Stimulated activated CD4-positive, alpha-beta T cell treated with anti-CD3 and anti-CD28 coated beads, TNF-alpha, amount 100 ng/mL, for 24 hours (primary cell): ENCODE data around the gene MICU2.

Source experiments
- DNase-seq, 3 experiments: peaks; one replicate each; pipeline ENCODE4 v3.0.0-alpha.2; 2020; ENCODE audit warnings: low read depth in 3 of 3

Gene MICU2, protein sequence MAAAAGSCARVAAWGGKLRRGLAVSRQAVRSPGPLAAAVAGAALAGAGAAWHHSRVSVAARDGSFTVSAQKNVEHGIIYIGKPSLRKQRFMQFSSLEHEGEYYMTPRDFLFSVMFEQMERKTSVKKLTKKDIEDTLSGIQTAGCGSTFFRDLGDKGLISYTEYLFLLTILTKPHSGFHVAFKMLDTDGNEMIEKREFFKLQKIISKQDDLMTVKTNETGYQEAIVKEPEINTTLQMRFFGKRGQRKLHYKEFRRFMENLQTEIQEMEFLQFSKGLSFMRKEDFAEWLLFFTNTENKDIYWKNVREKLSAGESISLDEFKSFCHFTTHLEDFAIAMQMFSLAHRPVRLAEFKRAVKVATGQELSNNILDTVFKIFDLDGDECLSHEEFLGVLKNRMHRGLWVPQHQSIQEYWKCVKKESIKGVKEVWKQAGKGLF

DNA sequence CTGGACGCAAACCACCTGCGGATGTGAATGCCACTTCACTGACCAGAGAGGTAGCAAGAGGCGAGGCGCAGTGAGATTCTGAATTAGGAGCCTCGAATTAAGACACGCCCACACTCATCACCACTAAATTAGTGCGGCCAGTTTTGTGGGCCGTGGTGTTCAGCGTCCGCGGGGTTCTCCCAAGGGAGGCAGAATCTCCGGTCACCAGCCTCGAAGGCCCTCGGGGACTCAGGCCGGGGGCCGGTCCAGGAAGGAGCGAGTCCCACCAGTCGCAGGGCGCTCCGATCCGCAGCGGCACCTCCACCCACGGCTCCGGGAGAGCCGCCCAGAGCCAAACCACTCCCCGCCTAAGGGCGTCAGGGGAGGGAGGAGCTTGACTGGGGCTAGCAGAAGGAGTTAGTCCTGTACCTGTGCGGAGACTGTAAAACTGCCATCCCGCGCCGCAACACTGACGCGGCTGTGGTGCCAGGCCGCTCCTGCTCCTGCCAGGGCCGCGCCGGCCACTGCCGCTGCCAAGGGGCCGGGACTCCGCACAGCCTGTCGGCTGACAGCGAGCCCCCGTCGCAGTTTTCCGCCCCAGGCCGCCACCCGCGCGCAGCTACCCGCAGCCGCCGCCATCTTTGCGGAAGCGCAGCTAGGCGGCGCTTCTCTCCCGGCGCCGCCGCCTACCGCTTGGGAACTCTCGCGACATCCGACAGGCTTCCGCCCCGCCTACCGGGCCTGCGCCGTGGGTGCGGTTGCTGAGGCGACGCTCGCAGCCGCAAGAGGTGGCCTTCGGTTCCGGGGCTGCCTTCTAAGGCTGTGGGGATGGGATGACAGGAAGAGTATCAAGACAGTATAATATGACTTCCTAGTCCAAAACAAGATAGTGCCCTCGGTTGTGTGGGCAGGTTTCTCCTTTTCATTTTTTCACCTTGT, at the start of gene MICU2:
TSS of gene MICU2 (minus strand) at position 640 of the 918 bp plus-strand sequence. CDS start at position 618, 22 bp downstream.
- DNase-seq, result peak; percentile 89 to 94 (median 92)

DNA sequence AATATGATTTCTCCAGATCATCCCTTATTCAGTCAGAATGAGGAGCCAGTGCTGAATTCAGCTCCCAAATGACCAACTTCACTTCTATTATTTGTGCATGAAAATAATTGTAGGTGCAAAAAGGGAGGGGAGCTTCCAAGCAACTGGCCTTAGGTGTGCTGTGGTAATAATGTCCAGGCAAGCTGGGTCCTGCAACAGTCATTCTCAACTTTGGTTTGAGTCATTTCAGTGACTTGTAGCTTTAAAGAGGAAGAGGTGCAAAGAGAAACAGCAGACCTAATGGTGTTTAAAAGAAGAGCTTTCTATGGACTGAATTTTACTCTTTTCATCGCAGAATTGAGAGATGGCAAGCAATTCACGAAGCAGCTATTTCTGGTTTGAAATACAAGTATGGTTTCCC, 37.7 kb upstream of the MICU2 start:
- no peak for DNase-seq

DNA sequence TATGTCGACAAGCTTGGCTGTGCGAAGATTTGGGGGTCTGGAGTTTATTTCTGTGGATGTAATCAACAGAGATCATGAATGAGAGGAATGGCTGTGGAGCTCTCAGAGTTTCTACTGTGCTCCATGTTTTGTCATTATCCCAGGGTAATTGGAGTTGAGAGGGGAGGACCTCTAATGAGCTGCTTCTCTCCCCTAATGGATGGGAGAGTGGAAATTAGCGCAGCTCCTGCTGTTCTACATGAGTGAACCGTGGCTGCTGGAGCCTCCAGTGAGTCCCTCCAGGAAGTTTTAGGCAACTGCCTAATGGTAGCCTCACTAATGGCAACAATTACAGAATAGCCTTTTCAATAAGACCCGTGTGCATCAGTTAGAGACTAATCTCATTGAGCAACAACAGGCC, 35.6 kb upstream of the MICU2 start:
- no peak for DNase-seq

DNA sequence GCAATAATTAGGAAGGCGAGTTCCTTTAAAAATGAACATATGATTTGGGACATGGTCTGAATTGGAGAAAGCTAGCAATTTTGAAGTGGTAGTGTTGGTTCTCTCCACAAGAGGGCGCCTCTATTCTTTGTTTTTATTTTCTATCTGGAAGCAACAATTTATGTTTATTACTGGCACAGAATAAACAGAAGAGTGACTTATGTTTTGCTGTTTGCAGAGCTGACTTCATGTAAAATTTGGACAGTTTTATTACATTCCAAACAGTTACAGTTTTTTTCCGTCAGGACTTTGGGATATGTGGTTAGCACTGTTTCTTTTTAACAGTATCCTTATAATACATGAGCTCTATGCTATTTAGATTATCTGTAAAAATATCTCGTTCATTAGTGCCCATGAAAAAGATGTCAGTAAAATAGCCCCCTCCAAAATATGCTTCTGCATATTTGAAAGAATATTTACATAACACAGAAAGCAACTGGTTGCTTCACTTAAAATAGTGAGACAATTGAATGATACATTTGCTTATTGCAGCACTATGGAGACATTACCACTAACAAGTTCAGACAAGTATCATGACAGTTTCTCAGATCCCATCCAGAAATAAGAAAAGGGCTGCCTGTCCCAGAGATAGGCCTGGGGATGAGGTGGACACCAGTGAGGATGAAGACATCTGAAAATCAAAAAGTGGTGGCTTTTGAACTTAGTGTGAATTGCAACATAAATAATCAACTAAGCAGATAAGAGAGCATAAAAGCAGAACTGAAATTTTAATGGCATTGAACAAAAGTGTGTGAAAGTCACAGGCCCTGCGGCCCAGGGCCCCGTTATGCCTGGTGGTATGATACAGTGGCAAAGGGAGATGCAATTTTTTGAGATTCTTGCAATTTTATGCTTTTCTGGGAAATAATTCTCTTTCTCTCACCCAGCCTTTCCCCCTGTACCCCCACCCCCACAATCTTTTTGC, 34.6 kb upstream of the MICU2 start:
- DNase-seq, result peak in 1 of 3 experiments; percentile 14

DNA sequence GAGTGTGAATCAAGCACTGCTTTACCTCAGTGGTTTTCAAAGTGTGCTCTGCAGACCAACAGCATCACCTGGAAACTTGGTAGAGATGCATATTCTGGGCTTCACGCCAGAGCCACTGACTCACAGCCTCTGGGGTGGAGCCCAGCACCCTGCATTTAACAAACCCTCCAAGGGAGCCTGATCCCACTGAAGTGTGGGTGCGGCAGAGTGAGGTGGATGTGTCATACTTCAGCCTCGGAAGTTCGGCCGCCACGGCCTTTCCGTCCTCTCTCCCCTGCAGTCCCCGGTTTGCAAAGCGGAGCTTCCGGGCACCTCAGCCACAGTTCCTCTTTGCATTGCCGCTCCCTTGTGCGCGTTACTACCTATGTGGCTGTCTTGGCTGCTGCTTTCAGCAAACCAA, 33.3 kb upstream of the MICU2 start:
- DNase-seq, result peak in 1 of 3 experiments; percentile 19

DNA sequence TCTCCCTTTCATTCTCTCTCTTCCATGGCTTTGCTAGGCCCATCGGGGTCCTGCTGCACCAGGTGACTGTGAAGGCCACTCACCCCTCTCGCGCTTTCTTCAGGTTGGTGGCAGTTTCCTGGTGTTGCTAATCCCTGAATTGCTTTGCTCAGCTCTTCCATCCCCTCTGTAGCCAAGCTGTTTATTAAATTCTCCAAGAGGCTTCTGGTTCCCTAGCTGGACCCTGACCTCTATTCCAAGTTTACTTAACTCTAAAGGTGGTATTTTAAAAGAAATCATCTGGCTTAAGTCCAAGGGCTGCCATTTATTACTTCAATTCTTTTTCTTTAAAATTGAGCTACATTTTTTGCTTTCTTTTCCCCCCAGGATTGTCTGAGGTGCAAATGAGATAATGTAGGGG, 32.7 kb upstream of the MICU2 start:
- no peak for DNase-seq

DNA sequence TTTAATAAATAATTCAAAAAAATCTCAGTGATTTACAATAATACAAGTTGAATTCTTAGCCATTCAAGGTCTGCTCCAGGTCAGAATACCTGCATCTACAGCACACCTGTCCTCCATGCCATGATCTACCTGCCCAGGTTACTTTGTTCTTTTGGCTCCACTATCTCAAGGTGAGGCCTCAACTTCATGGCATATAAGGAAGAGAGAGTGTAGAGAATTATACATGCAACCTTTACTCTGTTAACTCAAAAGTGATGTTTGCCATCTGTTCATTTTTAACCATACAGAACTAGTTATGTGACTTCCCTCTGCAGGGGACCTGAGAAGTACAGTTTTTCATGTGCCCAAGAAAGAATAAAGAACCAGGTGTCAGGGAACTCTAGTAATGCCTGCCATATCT, 28.2 kb upstream of the MICU2 start:
- no peak for DNase-seq

DNA sequence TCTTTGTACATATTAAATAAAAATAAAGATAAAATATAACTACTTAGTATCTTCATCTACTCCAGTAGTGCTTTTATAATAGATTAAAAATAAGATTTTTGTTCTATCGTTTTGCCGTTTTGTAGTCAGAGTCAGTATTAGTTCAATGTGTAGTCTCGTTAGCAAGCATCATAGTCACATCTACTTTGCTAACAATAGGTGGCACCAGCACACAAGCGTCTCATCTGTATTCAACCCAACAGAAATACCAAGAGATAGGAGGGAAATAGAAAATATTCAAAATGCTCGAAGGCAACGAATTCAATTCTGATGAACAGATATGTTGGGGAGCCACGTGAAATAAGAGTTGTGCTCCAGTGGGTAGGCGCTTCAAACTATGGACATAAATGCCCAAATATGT, 21.4 kb upstream of the MICU2 start:
- no peak for DNase-seq

DNA sequence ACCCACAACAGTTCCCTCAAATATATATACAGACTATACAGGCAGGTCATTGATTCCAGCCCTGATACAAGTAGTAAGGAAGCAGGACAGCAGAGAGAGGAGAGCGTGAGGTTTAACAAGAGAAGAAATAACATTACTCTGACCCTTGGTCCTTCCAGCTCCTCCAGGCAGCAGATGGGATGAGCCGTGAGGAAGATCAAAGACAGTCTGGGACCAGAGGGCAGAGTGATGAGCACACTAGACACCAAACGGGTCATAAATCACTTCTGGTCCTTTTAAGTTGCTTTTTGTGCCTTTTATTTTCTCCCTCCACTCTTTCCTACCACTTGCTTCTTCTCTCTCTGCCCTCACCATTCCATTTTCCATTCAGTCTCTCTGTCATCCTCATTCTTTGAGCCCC, 16.9 kb upstream of the MICU2 start:
- DNase-seq, result no peak

DNA sequence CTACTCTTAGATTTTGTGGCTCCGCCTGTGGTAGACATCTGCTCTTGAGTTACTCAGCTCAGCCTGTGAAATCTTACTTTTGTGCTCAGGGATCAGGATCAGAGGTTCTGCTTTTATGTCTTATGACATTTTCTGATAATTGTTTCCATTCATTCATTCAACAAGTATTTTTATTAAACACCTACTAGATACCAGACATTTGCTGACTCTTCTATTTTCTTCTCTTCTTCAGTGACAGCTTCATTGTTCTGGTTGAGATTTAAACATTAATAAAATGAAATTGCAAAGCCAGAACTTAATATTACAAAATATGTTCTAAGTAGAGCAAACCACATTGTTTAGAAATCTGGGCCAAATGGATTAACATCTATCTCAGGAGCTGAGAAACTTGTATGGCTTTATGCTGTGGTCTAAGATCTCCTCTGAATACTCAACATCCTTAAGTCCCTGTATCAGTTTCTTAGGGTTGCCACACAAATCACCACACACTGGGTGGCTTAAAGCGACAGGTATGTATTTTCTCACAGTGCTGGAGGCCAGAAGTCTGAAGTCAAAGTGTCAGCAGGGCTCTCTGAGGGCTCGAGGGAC, 15.8 kb upstream of the MICU2 start:
- no peak for DNase-seq

DNA sequence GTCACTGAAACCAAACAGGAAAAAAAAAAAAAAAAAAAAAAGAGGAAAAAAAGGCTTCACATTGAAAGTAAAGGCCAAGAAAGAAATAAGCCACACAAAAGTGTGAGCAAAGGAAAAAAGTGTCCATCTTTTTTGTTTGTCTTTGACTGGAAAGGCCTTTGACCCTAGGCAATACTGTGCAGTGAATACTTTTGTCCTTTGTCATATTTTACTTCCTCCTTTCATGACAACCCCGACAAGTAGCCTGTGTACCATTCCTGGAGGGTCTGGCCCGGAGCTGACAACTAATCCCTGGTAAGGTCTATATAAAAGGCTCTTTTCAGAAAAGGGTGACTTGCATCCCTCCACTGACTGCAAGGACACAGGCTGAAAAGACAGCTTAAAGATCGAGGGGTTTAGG, 12.9 kb upstream of the MICU2 start:
- DNase-seq, result no peak

DNA sequence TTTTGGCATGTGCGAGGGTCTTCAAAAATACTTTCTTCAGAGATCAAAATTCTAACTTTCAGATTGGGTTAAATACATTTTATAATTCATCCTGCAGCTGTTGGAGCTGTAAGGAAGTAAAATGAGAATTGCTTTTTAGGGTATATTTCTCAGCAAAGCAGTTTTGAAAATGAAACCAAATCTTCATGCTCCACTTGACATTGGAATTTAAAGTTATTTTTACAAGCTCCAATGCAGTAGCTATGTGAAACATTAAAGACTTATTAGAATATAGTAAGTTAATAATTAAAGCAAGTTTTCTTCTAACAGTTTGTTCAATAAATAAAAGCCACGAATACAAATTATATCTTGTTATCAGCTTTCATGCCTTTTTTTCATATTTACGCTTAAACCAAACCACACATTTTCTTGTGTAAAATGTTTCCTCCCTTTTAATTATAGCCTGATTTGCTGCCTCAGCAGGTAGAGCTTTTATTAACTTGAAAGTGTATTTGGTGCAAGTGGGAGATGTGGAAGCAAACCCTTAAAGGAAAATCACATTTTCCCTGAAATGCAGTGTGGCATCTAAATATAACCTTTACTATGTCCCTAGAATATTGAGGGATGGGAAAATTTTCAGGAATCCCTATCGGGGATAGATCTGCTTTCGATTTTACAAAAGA, 12.4 kb upstream of the MICU2 start:
- DNase-seq, result no peak

DNA sequence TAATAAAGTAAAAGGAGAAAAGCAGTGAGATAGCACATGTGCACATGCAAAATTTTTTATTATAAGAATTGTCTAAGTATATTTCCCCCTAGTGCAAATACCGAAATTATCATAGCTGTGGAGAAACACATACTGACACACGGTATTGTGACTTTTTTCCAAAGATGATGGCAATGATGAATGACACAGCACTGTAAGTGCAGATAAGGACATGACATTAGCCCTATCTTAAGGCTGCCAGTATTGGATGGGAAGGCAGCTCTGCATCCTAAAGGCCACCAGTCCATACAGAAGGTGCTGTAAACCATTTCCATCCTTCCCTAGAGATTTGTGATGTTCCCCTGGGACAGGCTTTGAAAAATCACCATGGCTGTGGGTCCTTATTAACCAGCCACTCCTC, 11.5 kb upstream of the MICU2 start:
- DNase-seq, result no peak

DNA sequence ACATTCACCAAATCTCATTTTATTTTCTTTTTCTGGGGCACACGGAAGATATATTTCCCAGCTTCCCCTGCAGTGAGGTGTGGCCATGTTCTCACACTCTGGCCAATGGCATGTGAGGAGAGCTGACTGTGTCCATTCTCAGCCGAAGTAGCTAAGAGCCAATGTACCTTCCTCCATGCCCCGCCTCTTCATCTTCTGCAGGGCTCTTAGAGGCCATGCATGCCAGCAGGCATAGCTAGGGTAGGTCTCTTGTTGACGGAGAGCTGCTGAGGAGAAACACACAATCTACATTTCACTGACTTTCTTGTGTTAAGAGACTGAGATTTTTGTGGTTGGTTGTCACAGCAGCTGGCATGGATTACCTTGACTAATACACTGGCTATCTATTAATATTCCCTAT, 9.8 kb upstream of the MICU2 start:
- DNase-seq, result no peak

DNA sequence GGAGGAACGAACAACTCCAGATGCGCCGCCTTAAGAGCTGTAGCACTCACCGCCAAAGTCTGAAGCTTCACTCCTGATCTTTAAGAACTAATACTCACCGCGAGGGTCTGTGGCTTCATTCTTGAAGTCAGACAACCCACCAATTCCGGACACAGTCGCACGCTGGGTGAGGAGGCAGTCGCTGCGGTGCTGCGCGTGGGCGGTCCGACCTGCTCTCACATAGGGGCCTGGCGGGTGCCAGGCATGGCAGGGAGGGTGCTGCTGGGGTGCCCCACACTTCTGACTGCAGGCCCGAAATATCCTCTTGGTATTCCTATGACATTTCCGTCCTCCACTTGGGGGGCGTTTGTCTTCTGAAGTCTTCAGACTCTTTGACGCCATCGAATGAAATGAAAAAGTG, 7.4 kb upstream of the MICU2 start:
- DNase-seq, result no peak

DNA sequence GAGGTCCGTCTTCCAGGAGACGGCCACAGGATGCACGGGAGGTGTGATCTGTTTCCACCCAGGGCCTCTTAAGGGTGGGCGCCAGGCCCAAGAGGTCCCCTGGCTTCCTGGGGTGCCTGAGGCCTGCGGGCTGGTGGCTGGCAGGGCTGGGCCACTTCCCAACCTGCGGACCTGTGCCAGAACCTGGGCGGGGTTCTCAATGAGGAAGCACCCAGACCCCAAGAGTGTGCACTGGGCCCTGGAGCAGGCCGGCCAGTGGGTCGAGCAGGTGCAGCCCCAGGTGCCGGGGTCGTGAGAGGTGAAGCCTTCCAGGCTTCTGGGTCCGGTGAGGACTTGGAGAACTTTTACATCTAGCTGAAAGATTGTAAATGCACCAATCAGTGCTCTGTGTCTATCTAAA, 6.7 kb upstream of the MICU2 start:
- no peak for DNase-seq

DNA sequence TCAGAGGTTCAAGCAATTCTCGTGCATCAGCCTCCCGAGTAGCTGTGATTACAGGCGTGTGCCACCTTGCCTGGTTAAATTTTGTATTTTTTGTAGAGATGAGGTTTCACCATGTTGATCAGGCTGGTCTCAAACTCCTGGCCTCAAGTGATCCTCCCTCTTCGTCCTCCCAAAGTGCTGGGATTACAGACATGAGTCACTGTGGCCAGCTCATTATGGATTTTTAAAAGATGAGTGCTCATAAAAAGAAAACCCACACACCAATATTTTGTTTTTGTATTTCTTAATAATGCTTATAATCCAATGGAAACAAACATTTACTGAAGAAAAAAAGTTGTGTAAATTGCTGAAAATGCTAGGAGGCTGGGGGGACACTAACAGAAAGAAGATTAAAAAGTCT, 5.0 kb upstream of the MICU2 start:
- no peak for DNase-seq

DNA sequence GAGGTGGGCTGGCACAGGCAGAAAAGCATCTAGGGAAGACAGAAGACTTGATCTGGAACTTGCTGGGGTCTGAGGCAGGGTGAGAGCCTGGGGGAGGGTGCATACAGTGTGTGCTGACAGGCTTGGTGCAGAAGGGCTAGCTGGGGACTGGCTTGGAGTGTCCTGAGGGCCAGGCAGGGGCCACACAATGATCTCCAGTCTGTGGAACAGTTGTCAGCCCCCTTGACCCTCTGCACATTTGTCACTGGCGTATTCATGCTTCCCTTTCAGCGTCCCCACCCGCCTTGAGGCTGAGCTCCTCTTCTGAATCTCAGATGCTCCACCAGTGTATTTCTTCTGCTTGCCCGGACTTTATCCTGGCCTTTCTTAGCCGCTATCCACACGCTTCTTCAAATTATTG, 2.8 kb upstream of the MICU2 start:
- DNase-seq, result no peak

DNA sequence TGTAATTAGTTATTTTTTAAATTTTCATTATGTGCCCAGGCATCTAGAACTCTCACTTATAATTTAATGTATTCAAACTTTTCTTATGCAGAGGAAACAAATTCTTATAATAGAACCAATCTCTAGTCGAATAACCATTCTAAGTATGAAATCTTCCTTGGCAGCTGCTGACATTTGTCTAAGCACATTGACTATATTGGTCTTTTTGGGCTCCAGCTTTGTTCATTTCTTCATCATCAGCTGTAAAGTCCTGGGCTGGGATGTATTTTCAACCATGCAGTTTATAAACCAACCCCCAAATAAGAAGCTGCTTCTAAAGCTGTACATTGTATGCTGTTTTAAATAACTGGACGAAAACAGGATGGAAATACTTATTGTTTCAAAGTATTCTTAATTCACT, 2.3 kb upstream of the MICU2 start:
- no peak for DNase-seq

DNA sequence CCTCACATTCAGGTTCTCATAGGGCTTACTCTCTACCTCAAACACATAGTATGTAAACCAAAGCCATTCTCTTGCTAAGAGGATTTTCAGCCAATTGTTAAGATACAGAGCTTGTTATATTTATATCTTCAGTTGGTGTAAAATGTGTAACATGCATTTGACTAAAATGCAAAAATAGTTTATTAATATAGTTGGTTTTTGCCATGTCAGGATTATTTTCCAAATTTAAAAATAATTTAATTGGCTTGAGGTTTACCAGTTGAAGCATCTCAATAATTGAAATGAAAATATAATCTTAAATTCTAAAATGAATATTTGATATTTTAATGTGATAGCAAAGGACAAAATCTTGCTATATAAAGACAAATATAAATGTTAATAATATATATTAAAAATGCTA, 7.2 kb downstream of the MICU2 start:
- no peak for DNase-seq

DNA sequence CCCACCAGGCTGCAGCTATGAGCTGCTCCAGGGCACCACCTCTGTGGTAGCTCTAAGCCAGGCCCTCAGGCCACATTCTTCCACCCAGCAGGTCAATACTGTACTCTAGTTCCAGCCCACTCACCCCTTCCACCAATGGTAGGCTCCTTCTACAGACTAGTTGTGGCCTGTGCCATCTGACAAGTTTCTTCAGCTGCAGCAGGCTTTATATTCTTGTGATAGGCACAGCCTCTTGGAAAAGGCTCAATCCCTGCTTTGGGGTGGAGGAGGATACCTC, 8.5 kb downstream of the MICU2 start:
- no peak for DNase-seq
